Thoracic aorta (tissue), 2 donors: Measurements from ENCODE around the gene PLAU. TPM values are rescaled to one million over a fixed set of nuclear protein-coding genes. Genes with fewer than 3 reads are reported as not detected.

Experiments
- ATAC-seq: fragments of 150-250 bp; one replicate; pipeline ENCODE4 v1.8.0; 2017; ENCODE audit warnings: low read depth; ENCODE audit not compliant: insufficient number of reproducible peaks, low FRiP score
- DNase-seq: peaks from one replicate; pipeline ENCODE4 v3.0.0-alpha.2; 2020; ENCODE audit warnings: low spot score
- H3K27ac ChIP-seq, 2 donors: fragments of 200-600 bp; sonication (generic); 1 replicate in 1 of 2; 2 replicates in 1 of 2; pipeline ENCODE4 v1.5.1; 2016; ENCODE audit warnings: mild to moderate bottlenecking in 2 of 2, moderate library complexity in 2 of 2
- H3K27me3 ChIP-seq: fragments of 200-600 bp; sonication (generic); replicated peaks from 2 replicates; pipeline ENCODE4 v1.6.0; 2016; ENCODE audit warnings: mild to moderate bottlenecking; ENCODE audit not compliant: insufficient read depth
- H3K36me3 ChIP-seq: fragments of 200-600 bp; sonication (generic); one replicate; pipeline ENCODE4 v1.5.1; 2016
- H3K4me1 ChIP-seq, 2 donors: fragments of 200-600 bp; sonication (generic); 1 replicate in 1 of 2; 2 replicates in 1 of 2; pipeline versions ENCODE4 v1.5.1 to v1.6.0; 2016; ENCODE audit warnings: low read depth in 2 of 2, mild to moderate bottlenecking in 1 of 2; ENCODE audit not compliant: control insufficient read depth in 1 of 2
- H3K4me3 ChIP-seq: fragments of 200-600 bp; sonication (generic); 2 replicates; pipeline ENCODE4 v1.5.1; 2016; ENCODE audit warnings: mild to moderate bottlenecking
- H3K9me3 ChIP-seq: fragments of 200-600 bp; sonication (generic); 2 replicates; pipeline ENCODE4 v1.5.1; 2016
- total RNA-seq, 2 donors: library from RNA; depleted of rRNA; stranded (reverse); fragments of >200 nt; gene quantifications; one replicate each; pipeline versions ENCODE4 v1.1.0 to v1.2.3, GENCODE V29; 2016
- TF ChIP-seq, protein P1 (sequence below): fragments of 200-600 bp; sonication (generic); IDR thresholded peaks from one replicate; pipeline ENCODE4 v1.5.1; 2019; ENCODE audit warnings: antibody characterized with exemption

Gene PLAU
- total RNA-seq, 2 donors from 2014 or later, result 8.1 to 100 TPM

- Histone ChIP-seq H3K27me3 (no peaks in the 10 kb centered on the region), H3K4me3 (no peak overlapping the region), H3K9me3 (no peaks in the 10 kb centered on the region), H3K4me1 (peaks cover 2 to 11% of the 10 kb centered on the region in 2 donors), H3K36me3 (no peaks in the 10 kb centered on the region), H3K27ac (no peak overlapping the region)
- ATAC-seq (no peak), DNase-seq (no peak)
- TF ChIP-seq, protein P1, sequence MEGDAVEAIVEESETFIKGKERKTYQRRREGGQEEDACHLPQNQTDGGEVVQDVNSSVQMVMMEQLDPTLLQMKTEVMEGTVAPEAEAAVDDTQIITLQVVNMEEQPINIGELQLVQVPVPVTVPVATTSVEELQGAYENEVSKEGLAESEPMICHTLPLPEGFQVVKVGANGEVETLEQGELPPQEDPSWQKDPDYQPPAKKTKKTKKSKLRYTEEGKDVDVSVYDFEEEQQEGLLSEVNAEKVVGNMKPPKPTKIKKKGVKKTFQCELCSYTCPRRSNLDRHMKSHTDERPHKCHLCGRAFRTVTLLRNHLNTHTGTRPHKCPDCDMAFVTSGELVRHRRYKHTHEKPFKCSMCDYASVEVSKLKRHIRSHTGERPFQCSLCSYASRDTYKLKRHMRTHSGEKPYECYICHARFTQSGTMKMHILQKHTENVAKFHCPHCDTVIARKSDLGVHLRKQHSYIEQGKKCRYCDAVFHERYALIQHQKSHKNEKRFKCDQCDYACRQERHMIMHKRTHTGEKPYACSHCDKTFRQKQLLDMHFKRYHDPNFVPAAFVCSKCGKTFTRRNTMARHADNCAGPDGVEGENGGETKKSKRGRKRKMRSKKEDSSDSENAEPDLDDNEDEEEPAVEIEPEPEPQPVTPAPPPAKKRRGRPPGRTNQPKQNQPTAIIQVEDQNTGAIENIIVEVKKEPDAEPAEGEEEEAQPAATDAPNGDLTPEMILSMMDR, result no peak
These were observed 10.9 kb upstream of the PLAU start for GRCh38 chr10:73900064-73900463.

DNA sequence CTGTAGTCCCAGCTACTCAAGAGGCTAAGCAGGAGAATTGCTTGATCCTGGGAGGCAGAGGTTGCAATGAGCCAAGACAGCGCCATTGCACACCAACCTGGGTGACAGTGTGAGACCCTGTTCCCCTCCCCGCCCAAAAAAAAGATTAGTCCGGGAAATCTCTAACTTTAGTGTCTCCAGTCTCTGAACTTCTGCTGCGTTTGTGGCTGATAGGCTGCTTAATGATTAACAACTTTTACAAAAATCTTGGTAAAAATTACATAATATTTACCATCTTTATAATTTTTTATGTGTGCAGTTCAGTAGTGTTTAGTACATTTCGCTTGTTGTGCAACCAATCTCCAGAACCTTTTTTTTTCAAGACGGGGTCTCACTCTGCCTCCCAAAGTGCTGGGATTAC is 9.7 kb upstream of the PLAU start:
- TF ChIP-seq, protein P1, result no peak
- Histone ChIP-seq H3K36me3 (no peaks in the 10 kb centered on the region), H3K27ac (no peak overlapping the region), H3K4me3 (no peak overlapping the region), H3K4me1 (peaks cover 2 to 16% of the 10 kb centered on the region in 2 donors), H3K27me3 (no peaks in the 10 kb centered on the region), H3K9me3 (no peaks in the 10 kb centered on the region)
- ATAC-seq (no peak), DNase-seq (no peak)

- no peak overlapping the region for H3K27ac ChIP-seq
- no peak for ATAC-seq
- H3K9me3 ChIP-seq, result no peaks in the 10 kb centered on the region
- no peak overlapping the region for H3K4me3 ChIP-seq
- DNase-seq, result no peak
- TF ChIP-seq, protein P1, result no peak
- no peaks in the 10 kb centered on the region for H3K27me3 ChIP-seq
- H3K36me3 ChIP-seq, result no peaks in the 10 kb centered on the region
- peaks cover 4 to 27% of the 10 kb centered on the region in 2 donors for H3K4me1 ChIP-seq
These were observed 8.6 kb upstream of the PLAU start for GRCh38 chr10:73902351-73902750.

- ATAC-seq (no peak), DNase-seq (no peak)
- Histone ChIP-seq H3K4me3 (no peak overlapping the region), H3K36me3 (no peaks in the 10 kb centered on the region), H3K4me1 (peaks cover 10 to 43% of the 10 kb centered on the region in 2 donors), H3K27me3 (no peaks in the 10 kb centered on the region), H3K9me3 (no peaks in the 10 kb centered on the region), H3K27ac (peak overlapping the region in 1 of 2 donors; percentile 87)
- TF ChIP-seq, protein P1, result no peak
These were observed 5.5 kb upstream of the PLAU start for GRCh38 chr10:73905256-73906020.

- H3K9me3 ChIP-seq, result no peaks in the 10 kb centered on the region
- H3K4me3 ChIP-seq, result peak overlapping the region; percentile 20
- H3K27ac ChIP-seq, result peak overlapping the region; percentile 87 to 88
- no peaks in the 10 kb centered on the region for H3K36me3 ChIP-seq
- no peaks in the 10 kb centered on the region for H3K27me3 ChIP-seq
- TF ChIP-seq, protein P1, result no peak
- DNase-seq (peak; percentile 43), ATAC-seq (peak; percentile 49)
- H3K4me1 ChIP-seq, result peaks cover 10 to 51% of the 10 kb centered on the region in 2 donors
These were observed 4.1 kb upstream of the PLAU start for GRCh38 chr10:73906524-73907447.
